ENCODE measurements around the gene SLC22A8.

DNA sequence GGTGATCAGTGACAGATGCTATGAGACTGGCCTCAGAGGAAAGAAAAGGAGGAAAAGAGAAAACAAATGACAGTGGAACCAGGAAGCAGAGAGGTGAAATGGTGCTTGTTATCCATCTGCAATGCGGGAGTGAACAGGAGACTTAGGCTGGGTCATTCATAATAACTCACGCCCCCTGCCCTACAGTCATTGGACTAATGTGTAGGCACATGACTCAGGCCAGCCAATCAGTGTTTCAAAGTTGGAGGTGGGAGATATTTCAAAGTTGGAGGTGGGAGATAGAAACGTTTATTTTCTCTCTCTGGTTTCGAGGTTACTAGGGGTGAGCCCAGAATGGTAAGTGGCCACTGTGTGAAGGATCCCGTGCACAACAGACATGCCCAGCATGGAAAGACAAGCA, 61.2 kb downstream of the SLC22A8 start:
- TF ChIP-seq, protein P1, sequence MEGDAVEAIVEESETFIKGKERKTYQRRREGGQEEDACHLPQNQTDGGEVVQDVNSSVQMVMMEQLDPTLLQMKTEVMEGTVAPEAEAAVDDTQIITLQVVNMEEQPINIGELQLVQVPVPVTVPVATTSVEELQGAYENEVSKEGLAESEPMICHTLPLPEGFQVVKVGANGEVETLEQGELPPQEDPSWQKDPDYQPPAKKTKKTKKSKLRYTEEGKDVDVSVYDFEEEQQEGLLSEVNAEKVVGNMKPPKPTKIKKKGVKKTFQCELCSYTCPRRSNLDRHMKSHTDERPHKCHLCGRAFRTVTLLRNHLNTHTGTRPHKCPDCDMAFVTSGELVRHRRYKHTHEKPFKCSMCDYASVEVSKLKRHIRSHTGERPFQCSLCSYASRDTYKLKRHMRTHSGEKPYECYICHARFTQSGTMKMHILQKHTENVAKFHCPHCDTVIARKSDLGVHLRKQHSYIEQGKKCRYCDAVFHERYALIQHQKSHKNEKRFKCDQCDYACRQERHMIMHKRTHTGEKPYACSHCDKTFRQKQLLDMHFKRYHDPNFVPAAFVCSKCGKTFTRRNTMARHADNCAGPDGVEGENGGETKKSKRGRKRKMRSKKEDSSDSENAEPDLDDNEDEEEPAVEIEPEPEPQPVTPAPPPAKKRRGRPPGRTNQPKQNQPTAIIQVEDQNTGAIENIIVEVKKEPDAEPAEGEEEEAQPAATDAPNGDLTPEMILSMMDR (IDR thresholded peaks at IDR 0.05) = no peak
- no peak for TF ChIP-seq ZFX (IDR thresholded peaks at IDR 0.05; ENCODE audit: borderline replicate concordance)
